HG02870 (cell line): Measurements from ENCODE around the gene ZNF496.
"Not testable (repeated sequence)": the region's sequence is repeated elsewhere in the genome, so short reads cannot be mapped to it uniquely, and the experiment has no call there.

ENCODE experiments used
- ATAC-seq: cut with Tn5 transposase; IDR thresholded peaks from one replicate; pipeline ENCODE4 v1.9.1; 2021; ENCODE audit warnings: mild to moderate bottlenecking, moderate library complexity; ENCODE audit not compliant: unreplicated experiment

ZNF496 gene

DNA sequence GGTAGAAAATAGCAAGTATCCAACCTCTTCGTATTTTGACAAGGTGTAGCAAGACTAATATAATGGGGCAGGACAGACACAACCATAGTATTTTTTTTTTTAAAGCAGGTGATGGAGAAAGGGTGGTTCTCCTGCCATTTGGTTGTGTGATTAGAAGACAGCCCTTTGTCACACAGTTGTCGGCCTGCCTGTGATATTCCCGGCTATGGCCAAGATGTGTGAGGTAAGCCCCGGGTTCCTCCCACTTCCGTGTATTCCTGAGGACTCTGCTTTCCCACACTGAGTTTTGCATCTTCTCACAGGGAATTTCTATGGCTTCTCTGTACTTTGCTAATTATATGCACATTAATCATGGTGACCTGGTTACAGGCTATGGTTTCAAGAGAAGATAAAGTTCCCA lies 35.9 kb downstream of the ZNF496 start:
- ATAC-seq = no peak

DNA sequence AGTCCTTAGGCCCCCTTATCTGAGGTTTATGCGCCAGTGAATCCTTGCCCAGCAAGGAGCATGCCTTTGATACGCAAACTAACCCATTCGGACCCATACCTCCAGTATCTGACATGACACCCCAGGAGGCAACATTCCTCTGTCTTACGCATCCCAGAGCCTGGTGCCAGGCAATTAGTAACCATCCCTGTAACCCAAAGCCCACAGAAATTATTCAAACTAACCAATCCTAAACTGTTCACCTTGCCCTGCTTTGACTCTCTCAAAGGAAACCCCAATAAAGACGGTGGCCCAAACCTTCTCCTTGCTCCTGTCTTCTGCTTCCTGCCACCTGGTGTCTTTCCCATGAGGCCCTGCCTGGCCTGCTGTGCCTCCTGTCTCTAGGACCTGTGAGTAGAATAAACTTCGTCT lies 36.4 kb downstream of the ZNF496 start:
- no peak for ATAC-seq

DNA sequence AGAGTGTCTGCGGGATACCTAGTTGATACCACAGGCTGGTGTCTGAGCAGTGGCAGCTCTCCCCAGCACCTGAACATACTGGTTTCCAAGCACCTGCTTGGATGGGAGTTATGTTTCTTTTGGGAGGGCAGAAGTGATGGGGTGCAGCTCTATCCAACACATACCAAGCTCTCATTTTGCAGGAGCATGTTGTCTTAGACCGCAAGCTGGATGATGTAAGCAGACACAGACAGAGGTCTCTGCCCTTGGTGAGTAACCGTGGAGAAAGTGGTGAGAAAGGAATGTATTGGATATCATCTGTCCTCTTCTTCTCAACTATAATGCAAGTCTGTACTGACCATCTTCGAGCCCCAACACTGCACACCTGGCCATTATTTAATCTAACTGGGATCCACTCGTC lies 37.4 kb downstream of the ZNF496 start:
- ATAC-seq = no peak

DNA sequence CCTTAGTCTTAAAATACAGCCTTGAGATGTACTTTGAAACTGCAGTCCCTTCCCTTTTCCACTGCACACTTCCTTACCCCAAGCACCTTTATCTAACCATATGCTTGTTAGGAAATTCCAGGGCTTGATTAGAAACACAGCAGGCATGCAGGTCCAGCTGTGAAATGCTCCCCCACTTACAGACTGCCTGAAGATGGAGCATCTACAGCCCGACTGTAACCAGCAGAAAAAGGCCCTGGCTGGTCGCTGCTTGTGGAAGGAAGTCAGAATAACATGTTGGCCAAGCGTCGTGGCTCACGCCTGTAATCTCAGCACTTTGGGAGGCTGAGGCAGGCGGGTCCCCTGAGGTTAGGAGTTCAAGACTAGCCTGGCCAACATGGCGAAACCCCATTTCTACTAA lies 38.6 kb downstream of the ZNF496 start:
- no peak for ATAC-seq

DNA sequence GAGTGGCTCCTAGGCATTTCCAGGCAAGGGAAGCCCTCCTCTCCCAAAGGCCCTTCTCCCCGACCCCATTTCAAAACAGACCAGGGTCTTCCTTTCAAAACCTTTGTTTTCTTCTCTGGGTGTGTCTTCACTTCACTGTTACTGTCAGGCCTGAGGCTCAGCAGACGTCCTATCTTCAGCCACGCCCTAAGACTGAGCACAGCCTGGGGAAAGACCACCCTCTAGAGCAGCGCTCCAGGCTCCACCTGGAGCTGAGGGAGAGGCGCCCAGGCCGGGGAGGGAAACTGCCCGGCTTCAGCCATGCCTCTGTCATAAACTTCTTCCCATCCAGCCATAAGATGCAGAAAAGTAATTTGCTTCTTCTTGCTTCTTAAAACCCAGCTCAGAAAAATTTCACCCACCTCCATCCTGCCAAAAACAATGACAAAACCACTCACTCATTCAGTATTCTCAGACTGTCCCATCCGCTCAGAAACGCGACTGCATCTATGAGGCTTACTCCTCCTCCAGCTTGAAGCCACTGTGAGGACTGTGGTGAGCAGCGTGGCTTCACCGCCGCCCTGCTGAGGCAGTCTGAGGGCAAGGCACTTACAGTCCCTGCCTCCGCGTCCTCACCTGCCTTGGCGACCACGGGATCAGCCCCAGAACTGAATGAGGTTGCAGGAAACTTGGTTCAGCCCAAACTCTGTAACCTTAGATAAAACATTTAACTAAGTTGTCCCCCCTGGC lies 39.7 kb downstream of the ZNF496 start:
- no peak for ATAC-seq

DNA sequence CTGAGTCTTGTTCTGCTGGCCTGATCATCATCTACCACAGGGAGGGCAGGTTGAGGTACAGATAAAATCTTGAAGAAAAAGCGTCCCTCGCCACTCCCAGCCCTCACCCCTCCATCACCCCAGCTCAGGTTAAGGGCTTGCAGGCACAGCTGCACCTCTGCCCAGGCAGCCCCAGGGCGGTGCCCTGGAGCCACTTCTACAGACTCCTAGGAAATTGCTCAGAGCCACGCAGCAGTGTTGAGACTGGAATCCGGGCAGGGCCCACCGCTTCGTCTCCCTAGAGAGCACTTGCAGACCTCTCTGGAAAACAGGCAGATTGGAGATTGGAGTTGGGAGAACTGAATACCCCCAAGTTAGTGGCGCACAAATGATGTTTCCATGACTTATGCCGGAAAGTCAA lies 40.5 kb downstream of the ZNF496 start:
- no peak for ATAC-seq

DNA sequence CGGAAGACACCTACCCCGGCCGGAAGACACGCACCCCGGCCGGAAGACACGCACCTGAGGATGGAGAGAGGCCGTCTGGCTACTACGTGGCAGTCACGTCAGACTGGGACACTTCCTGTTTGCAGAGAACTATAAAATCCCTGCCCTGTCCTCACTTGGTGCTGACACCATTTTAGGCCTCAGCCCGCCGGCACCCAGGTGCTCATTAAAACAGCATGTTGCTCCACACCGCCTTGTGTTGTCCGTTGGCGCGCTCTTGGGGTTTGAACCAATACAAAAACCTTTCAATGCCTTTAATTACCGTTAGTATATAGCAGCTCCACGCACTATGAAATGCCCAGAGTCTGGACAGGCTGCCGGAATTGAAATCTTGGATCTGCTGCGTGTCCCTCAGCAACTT lies 41.1 kb downstream of the ZNF496 start:
- no peak for ATAC-seq

DNA sequence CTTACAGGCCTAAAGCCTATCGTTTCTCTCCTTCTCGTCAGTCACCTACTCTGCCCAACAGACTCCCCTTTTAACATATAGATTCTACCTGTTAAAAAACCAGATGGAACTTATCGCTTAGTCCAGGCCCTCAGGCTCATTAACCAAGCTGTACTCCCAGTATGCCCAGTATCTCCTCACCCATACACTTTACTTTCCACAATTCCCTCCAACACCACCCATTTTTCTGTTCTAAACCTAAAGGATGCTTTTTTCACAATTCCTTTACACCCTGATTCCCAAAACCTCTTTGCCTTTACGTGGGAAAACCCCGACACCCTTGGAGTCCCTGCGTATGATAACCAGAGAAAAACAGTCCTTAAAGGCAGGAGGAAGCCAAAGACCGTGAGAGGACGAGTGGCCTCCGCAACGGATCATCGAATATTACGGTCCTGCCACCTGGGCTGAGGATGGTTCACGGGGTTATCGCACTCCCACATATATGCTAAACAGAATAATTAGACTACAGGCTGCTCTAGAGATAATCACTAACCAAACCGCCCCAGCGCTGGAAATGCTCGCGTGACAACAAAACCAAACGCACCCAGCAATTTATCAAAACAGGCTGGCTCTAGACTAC lies 42.3 kb downstream of the ZNF496 start:
- not testable (repeated sequence) for ATAC-seq

DNA sequence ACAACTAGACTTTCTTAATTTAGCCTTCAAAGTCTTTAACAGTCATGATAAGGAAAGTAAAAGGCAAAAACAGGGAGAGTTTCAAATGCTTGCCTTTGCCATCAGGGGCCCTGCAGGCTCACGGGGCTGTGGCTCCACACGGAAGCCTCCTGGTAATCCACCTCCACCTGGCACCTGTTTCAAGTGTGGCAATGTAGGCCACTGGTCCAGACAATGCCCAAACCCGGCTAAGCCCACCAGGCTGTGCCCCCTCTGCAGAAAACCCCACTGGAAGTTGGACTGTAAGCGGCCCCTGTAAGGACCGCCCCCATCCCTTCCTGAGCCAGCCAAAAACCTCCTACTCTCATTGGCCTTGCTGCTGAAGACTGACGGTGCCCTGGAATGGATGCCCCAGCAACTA lies 43.3 kb downstream of the ZNF496 start:
- no peak for ATAC-seq

DNA sequence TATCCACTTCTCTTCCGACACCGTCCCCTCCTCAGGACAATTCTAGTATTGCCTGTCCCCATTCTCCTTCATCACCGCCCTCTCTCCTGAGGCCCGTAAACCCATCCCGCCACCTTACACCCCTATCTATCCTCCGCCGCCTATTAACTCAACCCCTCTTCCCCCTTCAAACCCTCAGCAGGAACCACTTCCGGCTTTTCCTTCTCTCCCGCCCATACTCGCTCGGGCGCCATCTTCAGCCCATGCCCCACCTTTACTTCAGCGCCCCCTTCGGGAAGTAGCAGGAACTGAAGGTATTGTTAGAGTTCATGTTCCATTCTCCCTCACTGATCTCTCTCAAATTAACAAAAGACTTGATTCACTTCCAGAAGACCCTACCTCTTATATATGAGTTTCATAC lies 44.2 kb downstream of the ZNF496 start:
- no peak for ATAC-seq

DNA sequence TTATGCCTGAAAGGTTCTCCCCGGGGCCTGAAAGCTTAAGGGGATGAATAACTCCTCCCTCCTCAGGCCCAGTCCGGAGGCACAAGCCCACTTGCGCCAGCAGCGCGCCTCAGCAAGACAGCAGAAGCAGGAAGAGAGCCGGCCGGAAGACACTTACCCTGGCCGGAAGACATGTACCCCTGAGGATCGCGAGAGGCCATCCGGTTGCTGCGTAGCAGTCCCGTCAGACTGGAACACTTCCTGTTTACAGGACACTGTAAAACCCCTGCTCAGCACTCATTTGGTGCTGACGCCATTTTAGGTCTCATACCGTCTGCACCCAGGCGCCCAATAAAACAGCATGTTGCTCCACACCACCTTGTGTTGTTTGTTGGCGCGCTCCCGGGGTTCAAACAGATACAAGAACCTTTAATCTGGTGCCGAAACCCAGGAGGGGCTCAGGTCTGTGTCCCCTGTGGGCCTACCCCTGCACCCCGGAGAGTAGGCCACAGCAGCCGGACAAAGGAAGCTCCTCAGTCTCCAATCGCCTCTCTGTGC lies 45.5 kb downstream of the ZNF496 start:
- no peak for ATAC-seq

DNA sequence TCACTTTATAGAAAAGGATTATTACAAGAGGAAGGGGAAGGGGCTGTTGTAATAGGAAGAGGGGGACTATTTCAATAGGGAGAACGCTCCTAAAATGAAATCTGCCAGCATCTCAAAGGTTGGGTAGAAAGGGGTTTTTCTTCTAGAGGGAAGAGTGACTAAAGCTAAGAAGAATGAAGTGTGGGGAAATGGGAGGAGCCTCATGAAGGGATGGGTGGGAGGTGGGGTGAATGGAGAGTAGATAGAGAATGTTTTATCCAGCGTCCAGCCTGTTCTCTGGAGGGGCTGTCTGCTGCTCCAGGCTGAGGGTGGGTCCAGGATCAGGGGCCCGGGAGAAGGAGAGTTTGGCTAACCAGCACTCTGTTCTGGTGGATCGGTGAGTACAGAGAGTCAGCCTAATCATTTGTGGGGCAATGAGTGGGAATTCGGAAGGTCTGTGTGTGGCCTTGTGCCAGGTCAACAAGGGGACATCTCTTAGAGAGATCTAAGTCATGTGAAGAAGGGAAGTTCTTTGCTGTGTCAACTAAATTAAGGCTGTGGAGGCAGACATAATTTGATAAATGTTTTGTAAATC lies 50.6 kb downstream of the ZNF496 start:
- ATAC-seq = no peak

DNA sequence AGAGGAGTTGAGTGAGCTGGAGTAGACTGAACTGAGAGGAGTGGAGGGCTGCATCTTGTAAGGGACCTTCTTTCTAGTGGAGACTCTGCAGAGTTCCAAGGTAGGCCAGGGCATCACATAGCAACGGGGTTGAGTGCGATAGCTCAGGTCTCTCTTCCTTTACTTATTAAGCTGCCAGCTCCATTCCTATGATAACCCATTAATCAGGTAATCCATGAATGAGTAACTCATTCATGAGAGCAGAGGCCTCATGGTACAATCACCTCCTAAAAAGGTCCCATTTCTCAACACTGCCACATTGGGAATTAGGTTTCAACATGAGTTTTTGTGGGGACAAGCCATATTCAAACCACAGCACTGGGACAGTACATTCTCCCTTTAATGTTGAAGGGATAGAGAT lies 54.5 kb downstream of the ZNF496 start:
- no peak for ATAC-seq

DNA sequence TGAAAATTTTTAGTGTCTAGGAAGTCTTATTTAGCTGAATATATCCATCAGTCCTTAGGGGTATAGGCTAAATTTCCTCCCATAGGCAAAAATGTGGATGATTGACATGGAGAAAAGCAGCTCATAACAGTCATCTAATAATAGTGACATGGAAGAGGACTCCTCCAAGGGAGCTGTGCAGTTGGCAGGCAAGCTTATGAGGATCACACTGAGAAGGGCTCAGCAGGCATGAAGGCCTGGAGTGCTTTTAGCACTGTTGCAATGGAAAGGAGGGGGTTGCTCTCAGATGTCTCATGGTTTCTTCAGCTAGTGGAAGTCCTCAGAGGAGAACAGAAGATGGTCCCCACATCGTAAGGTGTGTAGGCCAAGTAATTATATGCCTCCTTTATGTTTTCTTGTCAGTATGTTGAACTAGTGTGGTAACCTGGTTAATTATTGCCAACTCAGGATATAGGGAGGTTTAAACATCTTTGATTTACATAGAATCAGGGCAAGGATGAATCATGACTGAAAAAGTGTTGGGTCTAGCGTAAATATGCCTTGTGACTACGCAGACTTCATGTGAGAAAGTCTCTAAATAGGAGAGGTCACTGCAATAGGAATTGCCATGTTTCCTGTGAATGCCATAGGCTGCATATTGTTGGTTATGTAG lies 56.9 kb downstream of the ZNF496 start:
- ATAC-seq = no peak

DNA sequence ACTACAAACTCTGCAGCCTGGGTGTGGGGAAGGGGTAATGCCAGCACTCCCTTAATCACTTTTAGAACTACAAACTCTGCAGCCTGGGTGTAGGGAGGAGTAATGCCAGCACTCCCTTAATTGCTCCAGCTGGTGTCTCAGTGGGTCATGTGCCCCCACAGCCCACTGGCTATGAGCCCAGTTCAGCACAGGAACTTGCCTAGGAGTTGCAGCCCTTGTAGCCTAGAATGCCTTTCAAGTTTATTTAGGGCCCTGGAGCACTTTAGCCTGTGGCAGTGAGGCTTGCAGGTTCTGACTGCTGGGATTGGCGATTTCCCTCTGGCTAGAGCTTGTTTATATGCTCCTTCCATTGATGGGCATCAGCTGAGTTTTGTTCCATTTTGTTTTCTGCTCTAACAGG lies 58.7 kb downstream of the ZNF496 start:
- no peak for ATAC-seq

DNA sequence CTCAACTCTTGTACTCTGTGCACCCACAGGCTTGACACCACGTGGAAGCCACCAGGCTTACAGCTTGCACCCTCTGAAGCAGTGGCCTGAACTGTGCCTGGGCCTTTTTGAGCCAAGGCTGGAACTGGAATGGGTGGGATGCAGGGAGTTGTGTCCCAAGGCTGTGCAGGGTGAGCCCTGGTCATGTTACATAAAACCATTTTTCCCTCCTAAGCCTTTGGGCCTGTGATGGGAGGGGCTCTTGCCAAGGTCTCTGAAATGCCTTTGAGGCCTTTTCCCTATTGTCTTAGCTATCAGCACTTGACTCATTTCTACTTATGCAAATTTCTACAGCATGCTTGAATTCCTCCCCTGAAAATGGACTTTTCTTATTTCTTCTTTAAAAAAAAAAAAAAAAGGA lies 61.7 kb downstream of the ZNF496 start:
- no peak for ATAC-seq

DNA sequence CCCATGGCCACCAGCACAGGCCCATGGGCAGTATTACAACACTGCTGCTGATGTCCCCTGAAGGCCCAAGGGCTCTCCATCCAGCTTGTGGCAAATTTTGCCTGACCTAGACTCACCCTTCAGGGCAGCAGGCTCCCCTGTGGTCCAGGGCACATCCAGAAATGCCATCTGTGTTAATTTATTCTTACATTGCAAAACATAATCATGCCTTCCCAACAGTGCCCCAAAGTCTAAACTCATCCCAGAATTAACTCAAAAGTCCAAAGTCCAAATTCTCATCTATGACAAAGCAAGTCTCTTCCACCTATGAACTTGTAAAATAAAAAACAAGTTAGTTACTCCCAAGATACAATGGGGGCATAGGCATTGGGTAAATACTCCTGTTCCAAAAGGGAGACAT lies 62.5 kb downstream of the ZNF496 start:
- no peak for ATAC-seq

DNA sequence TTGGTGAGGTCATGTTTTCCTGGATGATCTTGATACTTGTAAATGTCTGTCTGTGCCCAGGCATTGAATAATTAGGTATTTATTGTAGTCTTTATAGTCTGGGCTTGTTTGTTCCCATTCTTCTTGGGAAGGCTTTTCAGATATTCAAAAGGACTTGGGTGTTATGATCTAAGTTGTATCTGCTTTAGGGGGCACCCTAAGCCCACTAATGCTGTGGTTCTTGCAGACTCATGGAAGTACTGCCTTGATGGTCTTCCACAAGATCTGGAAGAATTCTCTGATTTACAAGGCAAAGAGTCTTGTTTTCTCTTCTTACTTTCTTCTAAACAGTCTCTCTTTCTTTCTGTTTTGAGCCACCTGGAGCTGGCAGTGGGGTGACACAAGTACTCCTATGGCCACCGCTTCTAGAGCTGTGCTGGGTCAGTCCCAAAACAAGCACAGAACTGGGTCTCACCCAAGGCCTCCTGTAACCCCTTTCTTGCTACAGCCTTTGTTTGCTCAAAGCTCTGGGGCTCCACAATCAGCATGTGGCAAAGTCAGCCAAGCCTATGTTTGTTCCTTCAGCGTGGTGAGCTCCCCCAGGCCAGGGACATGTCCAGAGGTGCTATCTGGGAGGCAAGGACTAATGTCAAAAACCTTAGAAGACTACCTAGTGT lies 63.1 kb downstream of the ZNF496 start:
- no peak for ATAC-seq

DNA sequence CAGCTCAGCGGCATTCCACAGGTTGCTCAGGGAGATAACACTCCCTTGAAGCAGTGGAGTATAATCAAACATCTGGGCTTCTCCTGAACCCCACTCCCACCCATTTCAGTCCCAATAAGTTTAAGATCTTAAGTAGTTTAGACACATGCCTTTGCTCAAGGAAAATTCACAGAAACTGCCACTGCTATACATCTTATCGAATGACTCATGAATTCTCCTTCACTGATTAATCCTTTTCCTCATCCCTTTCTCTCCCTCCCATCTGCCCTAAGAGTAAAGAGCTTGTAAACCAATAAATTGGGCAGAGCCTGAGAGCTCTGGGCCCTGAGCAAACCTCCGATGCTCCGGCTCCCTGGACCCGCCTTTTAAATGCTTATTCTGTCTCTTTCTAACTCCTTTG lies 65.6 kb downstream of the ZNF496 start:
- no peak for ATAC-seq

DNA sequence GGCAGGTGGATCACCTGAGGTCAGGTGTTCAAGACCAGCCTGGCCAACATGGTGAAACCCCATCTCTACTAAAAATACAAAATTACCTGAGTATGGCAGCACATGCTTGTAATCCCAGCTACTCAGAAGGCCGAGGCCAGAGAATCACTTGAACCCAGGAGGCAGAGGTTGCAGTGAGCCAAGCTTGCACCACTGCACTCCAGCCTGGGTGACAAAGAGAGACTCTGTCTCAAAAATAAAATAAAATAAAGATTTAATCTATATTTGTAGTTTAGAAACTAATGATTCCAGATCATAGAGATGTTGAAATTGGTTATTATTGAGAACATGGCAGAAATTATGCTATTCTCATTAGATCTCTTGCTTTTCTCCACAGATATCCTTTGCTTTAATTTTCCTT lies 75.9 kb downstream of the ZNF496 start, which contains the start of gene VN1R5:
Gene VN1R5, plus strand, starts transcription at position 301 of the 400 bp plus-strand sequence.
- not testable (repeated sequence) for ATAC-seq

DNA sequence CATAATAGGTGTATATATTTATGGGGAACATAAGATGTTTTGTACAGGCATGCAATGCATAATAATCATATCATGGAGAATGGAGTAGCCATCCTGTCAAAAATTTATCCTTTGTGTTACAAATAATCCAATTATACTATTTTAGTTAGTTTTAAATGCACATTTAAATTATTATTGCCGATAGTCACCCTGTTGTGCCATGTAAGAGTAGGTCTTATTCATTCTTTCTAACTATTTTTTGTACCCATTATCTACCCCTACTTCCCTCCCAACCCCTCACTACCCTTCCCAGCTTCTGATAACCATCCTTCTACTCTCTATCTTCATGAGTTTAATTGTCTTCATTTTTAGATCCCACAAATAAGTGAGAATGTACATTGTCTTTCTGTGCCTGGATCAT lies 84.1 kb downstream of the ZNF496 start:
- no peak for ATAC-seq
